Retinal pigment epithelial cell (primary cell): Measurements from ENCODE around the gene AGXT2.

Source experiments
- DNase-seq: peaks from one replicate; pipeline ENCODE4 v3.0.0-alpha.2; 2010; ENCODE audit warnings: low read depth
- H3K4me3 ChIP-seq: 2 replicates; pipeline ENCODE4 v1.5.1; 2011; ENCODE audit warnings: mild to moderate bottlenecking, low read length, control low read depth, moderate library complexity
- CTCF ChIP-seq: conservative IDR thresholded peaks from 2 replicates; pipeline ENCODE4 v1.5.1; 2011; ENCODE audit warnings: low read depth, low read length, control low read depth, inconsistent platforms

The AGXT2 gene

GRCh38 chr5:35069188-35069587, 21.4 kb upstream of the AGXT2 start:
- no peak for DNase-seq
- H3K4me3 ChIP-seq = no peak overlapping the region
- TF ChIP-seq CTCF = no peak

DNA sequence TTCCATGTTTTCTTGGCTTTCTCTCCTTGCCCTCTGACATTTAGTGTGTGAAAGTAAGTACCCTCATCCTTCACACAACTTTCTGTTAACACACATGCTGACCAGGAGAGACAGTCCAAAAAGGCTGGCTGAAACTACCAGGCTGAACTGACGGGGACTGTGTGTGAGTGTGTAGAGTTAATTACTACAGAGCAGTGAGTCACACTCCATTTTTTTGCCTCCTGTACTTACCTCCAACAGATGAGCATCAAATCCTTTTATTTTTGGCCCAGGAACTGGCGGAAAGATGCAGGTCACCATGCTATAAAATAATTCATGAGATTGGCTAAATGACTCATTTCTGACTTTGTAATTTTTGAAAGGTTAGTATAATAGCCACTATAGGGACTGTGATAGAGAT, 20.2 kb upstream of the AGXT2 start:
- no peak for TF ChIP-seq CTCF
- DNase-seq = no peak
- no peak overlapping the region for H3K4me3 ChIP-seq

- DNase-seq = no peak
- no peak for TF ChIP-seq CTCF
- H3K4me3 ChIP-seq = no peak overlapping the region
Measured at GRCh38 chr5:35066260-35066795, 18.6 kb upstream of the AGXT2 start.

GRCh38 chr5:35063414-35063813, 15.7 kb upstream of the AGXT2 start:
- no peak for TF ChIP-seq CTCF
- no peak overlapping the region for H3K4me3 ChIP-seq
- DNase-seq = no peak

DNA sequence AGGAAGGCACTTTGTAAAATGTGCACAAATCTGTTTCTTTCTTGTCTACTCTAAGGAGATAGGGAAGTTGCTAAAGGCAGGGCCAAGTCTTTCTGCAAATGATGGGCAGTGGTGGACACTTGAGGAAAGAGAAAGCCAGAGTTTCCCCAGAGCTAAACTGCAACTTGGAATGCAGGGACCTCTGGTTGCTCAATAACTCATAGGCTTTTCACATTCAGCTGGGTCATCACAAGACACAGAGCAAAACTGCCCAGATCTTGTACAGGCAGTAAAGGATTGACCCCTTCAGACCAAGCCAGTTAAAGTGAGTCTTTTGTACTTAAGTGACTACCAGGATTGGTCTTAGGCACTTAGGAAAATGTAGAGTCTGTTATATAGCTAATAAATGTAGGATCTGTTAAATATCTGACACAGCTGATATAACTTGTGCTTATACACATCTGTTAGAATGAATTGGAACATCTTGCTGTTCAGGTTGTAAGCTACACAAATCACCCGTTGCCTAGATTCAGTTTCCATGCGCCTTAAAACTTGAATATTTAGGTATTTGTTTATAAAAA, 13.5 kb upstream of the AGXT2 start:
- DNase-seq = no peak
- no peak overlapping the region for H3K4me3 ChIP-seq
- no peak for TF ChIP-seq CTCF

DNA sequence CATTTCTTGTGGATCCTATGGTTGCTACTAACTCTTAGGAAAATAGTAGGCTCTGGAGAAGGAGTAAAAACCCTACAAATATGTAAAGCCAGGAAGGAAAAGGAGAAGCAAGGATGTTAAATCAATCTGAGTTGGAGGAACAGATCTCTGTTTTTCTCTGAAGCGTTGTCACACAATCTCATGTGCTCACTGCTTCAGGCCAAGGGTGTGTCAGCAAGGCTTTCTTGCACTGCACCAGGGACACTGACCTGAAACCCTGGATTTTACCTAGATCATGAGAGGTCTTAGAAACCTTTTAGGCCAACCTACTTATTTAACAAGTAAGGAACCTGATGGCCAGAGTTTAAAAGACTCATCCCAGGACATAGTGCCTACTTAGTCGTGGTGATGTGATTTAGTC, 12.5 kb upstream of the AGXT2 start:
- no peak for TF ChIP-seq CTCF
- H3K4me3 ChIP-seq = no peak overlapping the region
- DNase-seq = no peak

- no peak for TF ChIP-seq CTCF
- no peak overlapping the region for H3K4me3 ChIP-seq
- DNase-seq = no peak
Measured at GRCh38 chr5:35059251-35059650, 11.5 kb upstream of the AGXT2 start.
